Measurements from ENCODE around the gene ATRNL1.
"Not testable (repeated sequence)": the region's sequence is repeated elsewhere in the genome, so short reads cannot be mapped to it uniquely, and the experiment has no call there.

Gene ATRNL1

DNA sequence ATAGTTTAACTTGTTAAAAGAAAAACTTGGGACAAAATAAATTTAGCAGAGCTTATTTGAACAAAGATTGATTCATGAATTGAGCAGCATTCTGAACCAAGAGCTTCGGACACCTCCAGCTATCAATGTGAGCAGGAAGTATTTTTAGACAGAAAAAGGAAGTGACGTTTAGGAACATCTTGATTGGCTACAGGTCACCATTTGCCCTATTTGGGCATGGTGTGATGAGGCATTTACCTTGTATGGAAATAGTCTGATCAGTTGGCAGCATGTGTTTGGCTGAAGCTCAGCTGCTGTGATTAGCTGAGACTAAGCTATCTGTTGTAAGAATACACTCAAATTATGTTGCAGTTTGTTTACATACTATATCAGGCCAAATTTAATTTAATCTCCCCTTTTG is 185.1 kb downstream of the ATRNL1 start:
- H3K27me3 Mint-ChIP-seq, result no peaks in the 10 kb centered on the region
- H3K36me3 Mint-ChIP-seq (ENCODE audit: insufficient read depth), result no peaks in the 10 kb centered on the region
- H3K4me1 Mint-ChIP-seq, result no peaks in the 10 kb centered on the region
- H3K4me3 Mint-ChIP-seq, result no peak overlapping the region
- ATAC-seq (replicated peaks; ENCODE audit: extremely low read depth, poor library complexity, severe bottlenecking) (no peak), DNase-seq (ENCODE audit: low spot score in 2 of 2) (no peak)
- no peak overlapping the region for H3K27ac Mint-ChIP-seq (ENCODE audit: low read depth)
- peaks cover 7% of the 10 kb centered on the region for H3K9me3 Mint-ChIP-seq

DNA sequence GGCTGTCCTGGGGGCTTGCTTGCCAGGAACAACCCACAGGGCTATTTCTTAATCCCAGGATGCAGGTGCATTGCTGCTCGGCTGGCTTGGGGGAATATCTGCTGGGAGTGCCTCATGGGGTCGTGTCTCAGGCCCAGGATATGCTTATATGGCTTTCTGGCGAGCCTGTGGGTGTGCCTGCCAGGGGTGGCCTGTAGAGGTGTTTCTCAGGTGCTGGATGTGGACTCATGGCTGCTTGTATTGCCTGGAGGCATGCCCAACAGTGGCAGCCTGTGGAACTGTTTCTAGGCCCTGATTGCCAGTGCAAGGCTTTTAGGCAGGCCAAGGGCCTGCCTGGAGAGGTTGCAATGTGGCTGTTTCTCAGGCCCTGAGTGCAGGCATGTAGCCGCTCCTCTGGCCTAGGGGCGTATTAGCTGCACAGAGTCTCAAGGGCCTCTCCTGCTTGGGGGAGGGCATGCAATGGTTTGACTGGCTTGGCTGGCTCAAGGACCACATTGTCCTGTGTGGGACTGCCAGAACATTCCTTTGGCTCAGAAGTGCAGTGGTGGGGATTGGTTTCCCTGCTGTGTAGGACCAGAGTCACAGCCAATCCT is 202.1 kb downstream of the ATRNL1 start:
- Mint-ChIP-seq H3K4me1 (no peaks in the 10 kb centered on the region), H3K27me3 (no peaks in the 10 kb centered on the region), H3K4me3 (no peak overlapping the region), H3K36me3 (ENCODE audit: insufficient read depth) (no peaks in the 10 kb centered on the region), H3K9me3 (peaks cover 19% of the 10 kb centered on the region), H3K27ac (ENCODE audit: low read depth) (no peak overlapping the region)
- ATAC-seq (replicated peaks; ENCODE audit: extremely low read depth, poor library complexity, severe bottlenecking), result no peak
- DNase-seq (ENCODE audit: low spot score in 2 of 2), result no peak

DNA sequence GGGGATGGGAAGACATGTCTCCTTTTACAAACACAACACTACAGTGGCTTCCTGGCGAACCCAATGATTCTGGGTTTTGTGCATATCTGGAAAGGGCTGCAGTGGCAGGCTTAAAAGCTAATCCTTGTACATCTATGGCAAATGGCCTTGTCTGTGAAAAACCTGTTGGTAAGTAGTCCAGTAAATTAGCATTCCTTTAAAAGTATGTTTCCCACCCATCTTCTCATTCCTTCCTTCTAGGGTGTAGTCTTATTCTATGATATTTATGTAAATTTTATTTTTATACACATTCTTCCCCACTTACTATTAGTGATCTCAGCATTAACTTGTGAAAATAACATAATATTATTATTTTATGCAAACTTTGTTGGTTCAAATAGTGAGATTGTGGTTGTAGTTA is 206.9 kb downstream of the ATRNL1 start:
- Mint-ChIP-seq H3K27ac (ENCODE audit: low read depth) (no peak overlapping the region), H3K9me3 (peaks cover 5% of the 10 kb centered on the region), H3K36me3 (ENCODE audit: insufficient read depth) (no peaks in the 10 kb centered on the region), H3K4me1 (no peaks in the 10 kb centered on the region), H3K27me3 (no peaks in the 10 kb centered on the region), H3K4me3 (no peak overlapping the region)
- no peak for ATAC-seq (replicated peaks; ENCODE audit: extremely low read depth, poor library complexity, severe bottlenecking)
- DNase-seq (ENCODE audit: low spot score in 2 of 2), result no peak

DNA sequence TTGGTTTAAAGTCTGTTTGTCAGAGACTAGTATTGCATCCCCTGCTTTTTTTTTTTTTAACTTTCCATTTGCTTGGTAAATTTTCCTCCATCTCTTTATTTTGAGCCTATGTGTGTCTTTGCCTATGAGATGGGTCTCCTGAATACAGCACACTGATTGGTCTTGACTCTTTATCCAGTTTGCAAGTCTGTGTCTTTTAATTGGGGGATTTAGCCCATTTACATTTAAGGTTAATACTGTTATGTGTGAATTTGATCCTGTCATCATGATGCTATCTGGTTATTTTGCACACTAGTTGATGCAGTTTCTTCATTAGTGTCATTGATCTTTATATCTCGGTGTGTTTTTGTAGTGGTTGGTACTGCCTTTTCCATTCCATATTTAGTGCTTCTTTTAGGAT is 226.5 kb downstream of the ATRNL1 start:
- not testable (repeated sequence) for ATAC-seq (replicated peaks; ENCODE audit: extremely low read depth, poor library complexity, severe bottlenecking); H3K27ac Mint-ChIP-seq (ENCODE audit: low read depth); DNase-seq (ENCODE audit: low spot score in 2 of 2); H3K36me3 Mint-ChIP-seq (ENCODE audit: insufficient read depth); H3K4me1 Mint-ChIP-seq; H3K27me3 Mint-ChIP-seq; H3K4me3 Mint-ChIP-seq
- H3K9me3 Mint-ChIP-seq, result peaks cover 25% of the 10 kb centered on the region

DNA sequence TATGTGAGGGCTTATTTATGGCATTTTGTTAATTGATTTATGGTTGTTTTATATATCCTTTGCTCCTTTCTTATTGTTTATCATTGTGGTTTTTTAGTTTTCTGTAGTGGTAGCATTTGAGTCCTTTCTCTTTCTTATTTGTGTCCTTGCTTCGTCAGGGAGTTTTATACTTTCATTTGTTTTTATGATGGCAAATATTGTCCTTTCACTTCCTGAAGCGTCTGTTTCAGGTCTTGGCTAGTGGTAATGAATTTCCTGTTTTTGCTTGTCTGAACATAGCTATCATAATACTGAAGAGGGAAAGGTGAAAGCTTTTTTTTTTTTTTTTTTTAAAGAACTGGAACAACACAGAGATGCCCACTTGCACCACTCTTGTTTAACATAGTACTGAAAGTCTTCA is 228.2 kb downstream of the ATRNL1 start:
- Mint-ChIP-seq H3K4me3 (no peak overlapping the region), H3K4me1 (no peaks in the 10 kb centered on the region), H3K27ac (ENCODE audit: low read depth) (no peak overlapping the region), H3K36me3 (ENCODE audit: insufficient read depth) (no peaks in the 10 kb centered on the region), H3K27me3 (no peaks in the 10 kb centered on the region), H3K9me3 (peaks cover 21% of the 10 kb centered on the region)
- ATAC-seq (replicated peaks; ENCODE audit: extremely low read depth, poor library complexity, severe bottlenecking), result no peak
- no peak for DNase-seq (ENCODE audit: low spot score in 2 of 2)

DNA sequence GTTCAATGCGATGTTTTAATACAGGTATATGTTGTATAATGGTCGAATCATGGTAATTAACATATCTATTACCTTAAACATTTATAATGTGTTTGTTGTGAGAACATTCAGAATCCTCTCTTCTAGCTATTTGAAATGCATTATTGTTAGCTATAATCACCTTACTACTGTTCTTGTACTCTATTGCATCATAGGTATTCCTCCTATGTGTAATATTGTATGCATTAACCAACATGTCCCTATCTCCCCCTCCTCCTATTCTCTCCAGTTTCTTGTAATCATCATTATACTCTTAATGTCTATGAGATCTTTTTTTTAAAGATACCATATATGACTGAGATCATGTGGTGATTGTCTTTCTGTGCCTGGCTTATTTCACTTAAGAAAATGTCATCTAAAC is 235.2 kb downstream of the ATRNL1 start:
- H3K4me3 Mint-ChIP-seq, result no peak overlapping the region
- ATAC-seq (replicated peaks; ENCODE audit: extremely low read depth, poor library complexity, severe bottlenecking), result no peak
- no peaks in the 10 kb centered on the region for H3K4me1 Mint-ChIP-seq
- H3K9me3 Mint-ChIP-seq, result peaks cover 21% of the 10 kb centered on the region
- no peak for DNase-seq (ENCODE audit: low spot score in 2 of 2)
- no peaks in the 10 kb centered on the region for H3K36me3 Mint-ChIP-seq (ENCODE audit: insufficient read depth)
- H3K27me3 Mint-ChIP-seq, result no peaks in the 10 kb centered on the region
- H3K27ac Mint-ChIP-seq (ENCODE audit: low read depth), result no peak overlapping the region

DNA sequence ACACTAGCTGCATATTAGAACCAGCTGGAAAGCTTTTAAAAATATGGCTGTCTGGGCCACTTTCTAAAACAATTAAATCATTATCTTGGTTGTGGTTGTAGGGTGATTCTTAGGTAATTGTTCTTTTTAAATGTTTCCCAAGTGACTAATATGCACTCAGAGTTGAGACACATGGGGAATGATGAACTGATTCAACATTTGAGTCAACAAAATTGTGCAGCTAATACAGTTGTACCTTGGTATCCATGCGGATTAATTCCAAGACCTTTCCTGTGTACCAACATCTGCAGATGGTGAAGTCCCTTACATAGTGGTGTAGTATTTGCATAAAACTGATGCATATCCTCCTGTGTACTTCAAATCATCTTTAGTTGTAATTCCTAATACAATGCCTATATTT is 242.2 kb downstream of the ATRNL1 start:
- DNase-seq (ENCODE audit: low spot score in 2 of 2) (no peak), ATAC-seq (replicated peaks; ENCODE audit: extremely low read depth, poor library complexity, severe bottlenecking) (no peak)
- Mint-ChIP-seq H3K9me3 (peaks cover 24% of the 10 kb centered on the region), H3K27me3 (no peaks in the 10 kb centered on the region), H3K4me3 (no peak overlapping the region), H3K27ac (ENCODE audit: low read depth) (no peak overlapping the region), H3K36me3 (ENCODE audit: insufficient read depth) (no peaks in the 10 kb centered on the region), H3K4me1 (no peaks in the 10 kb centered on the region)

DNA sequence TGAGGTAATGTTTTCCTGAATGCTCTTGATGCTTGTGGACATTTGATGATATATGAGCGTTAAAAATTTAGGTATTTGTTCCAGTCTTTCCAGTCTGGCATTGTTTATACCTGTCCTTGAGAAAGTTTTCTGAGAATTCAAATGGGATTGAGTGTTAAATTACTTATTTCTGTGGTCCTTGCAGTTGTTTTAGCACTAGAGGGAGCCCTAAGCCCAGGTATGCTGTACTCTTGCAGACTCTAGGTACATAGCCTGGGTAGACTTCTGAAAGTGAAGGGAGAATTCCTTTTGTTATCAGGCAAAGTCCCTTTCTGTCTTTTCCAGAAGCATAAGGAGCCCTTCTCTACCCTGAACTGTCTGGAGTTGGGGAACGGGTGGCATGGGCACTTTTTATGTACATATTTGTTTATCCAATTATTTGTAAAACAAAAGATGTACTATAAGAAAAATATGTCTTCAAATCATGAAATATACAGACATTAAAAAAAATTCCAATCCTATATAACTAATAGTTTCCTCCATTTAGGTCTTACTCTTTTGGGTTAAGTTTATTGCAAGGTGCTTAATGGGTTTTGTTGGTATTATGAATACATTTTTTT is 262.1 kb downstream of the ATRNL1 start:
- Mint-ChIP-seq H3K4me3 (no peak overlapping the region), H3K27ac (ENCODE audit: low read depth) (no peak overlapping the region), H3K9me3 (peaks cover 5% of the 10 kb centered on the region), H3K4me1 (no peaks in the 10 kb centered on the region), H3K36me3 (ENCODE audit: insufficient read depth) (no peaks in the 10 kb centered on the region), H3K27me3 (no peaks in the 10 kb centered on the region)
- ATAC-seq (replicated peaks; ENCODE audit: extremely low read depth, poor library complexity, severe bottlenecking) (no peak), DNase-seq (ENCODE audit: low spot score in 2 of 2) (no peak)

DNA sequence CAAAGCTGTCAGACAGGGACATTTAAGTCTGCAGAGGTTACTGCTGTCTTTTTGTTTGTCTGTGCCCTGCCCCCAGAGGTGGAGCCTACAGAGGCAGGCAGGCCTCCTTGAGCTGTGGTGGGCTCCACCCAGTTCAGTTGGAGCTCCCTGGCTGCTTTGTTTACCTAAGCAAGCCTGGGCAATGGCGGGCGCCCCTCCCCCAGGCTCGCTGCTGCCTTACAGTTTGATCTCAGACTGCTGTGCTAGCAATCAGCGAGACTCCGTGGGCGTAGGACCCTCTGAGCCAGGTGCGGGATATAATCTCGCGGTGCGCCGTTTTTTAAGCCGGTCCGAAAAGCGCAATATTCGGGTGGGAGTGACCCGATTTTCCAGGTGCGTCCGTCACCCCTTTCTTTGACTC is 274.8 kb downstream of the ATRNL1 start:
- not testable (repeated sequence) for H3K4me1 Mint-ChIP-seq; H3K4me3 Mint-ChIP-seq; H3K27ac Mint-ChIP-seq (ENCODE audit: low read depth); H3K36me3 Mint-ChIP-seq (ENCODE audit: insufficient read depth); DNase-seq (ENCODE audit: low spot score in 2 of 2); H3K27me3 Mint-ChIP-seq; ATAC-seq (replicated peaks; ENCODE audit: extremely low read depth, poor library complexity, severe bottlenecking)
- peaks cover 18% of the 10 kb centered on the region for H3K9me3 Mint-ChIP-seq

DNA sequence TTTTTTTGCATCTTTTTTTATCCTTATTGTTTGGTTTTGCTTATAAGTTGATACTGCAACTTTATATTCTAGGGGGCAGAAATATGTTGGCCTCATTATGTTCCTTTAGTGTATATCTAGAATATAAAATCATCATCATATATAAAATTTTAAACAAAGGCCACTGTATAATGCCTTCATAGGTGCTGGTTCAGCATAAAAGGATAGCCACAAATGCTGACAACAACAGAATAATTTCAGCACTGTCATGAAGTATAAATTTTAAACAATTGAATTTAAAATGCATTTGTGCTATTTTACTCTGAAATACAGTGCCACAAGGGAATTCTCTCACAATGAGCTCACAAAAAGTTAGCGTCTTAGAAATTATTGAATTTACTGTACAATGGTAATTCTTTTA is 285.9 kb downstream of the ATRNL1 start:
- Mint-ChIP-seq H3K4me3 (no peak overlapping the region), H3K27me3 (no peaks in the 10 kb centered on the region), H3K4me1 (no peaks in the 10 kb centered on the region), H3K9me3 (peaks cover 17% of the 10 kb centered on the region), H3K27ac (ENCODE audit: low read depth) (no peak overlapping the region), H3K36me3 (ENCODE audit: insufficient read depth) (no peaks in the 10 kb centered on the region)
- ATAC-seq (replicated peaks; ENCODE audit: extremely low read depth, poor library complexity, severe bottlenecking) (no peak), DNase-seq (ENCODE audit: low spot score in 2 of 2) (no peak)

DNA sequence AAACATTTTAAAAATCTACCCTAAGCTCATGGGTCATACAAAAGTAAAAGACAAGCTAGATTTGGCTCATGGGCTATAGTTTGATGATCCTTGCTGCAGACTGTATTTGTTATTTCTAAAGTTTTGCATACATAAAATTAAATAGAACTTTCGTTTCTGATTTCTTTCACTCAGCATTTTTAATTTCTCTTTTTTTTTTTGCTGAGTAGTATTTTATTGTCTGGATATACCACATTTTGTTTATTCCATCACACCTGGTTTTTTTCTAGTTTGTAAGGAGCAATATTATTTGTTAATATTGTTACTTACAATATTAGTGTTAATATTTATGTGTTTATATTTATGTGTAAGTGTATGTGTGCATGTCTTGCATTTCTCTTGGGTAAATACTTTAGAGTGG is 291.5 kb downstream of the ATRNL1 start:
- Mint-ChIP-seq H3K36me3 (ENCODE audit: insufficient read depth) (no peaks in the 10 kb centered on the region), H3K4me3 (no peak overlapping the region), H3K27me3 (no peaks in the 10 kb centered on the region), H3K27ac (ENCODE audit: low read depth) (no peak overlapping the region), H3K9me3 (no peaks in the 10 kb centered on the region), H3K4me1 (no peaks in the 10 kb centered on the region)
- ATAC-seq (replicated peaks; ENCODE audit: extremely low read depth, poor library complexity, severe bottlenecking) (no peak), DNase-seq (ENCODE audit: low spot score in 2 of 2) (no peak)

DNA sequence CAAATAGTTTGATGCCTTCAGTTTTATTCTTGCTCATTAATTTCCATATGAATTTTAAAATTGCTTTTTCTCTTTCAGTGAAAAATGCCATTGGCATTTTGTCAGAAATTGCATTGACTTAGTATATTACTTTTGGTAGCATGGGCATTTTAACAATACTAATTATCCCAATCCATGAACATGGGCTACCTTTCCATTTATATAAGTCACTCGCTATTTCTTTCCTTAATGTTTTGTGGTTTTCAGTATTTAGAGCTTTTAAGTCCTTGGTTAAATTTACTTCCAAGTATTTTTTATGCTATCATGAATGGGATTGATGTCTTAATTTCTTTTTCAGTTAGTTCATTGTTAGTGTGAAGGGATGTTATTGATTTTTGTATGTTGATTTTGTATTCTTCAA is 297.4 kb downstream of the ATRNL1 start:
- no peaks in the 10 kb centered on the region for H3K27me3 Mint-ChIP-seq
- ATAC-seq (replicated peaks; ENCODE audit: extremely low read depth, poor library complexity, severe bottlenecking) (no peak), DNase-seq (ENCODE audit: low spot score in 2 of 2) (no peak)
- no peak overlapping the region for H3K27ac Mint-ChIP-seq (ENCODE audit: low read depth)
- no peak overlapping the region for H3K4me3 Mint-ChIP-seq
- H3K4me1 Mint-ChIP-seq, result no peaks in the 10 kb centered on the region
- no peaks in the 10 kb centered on the region for H3K36me3 Mint-ChIP-seq (ENCODE audit: insufficient read depth)
- peaks cover 7% of the 10 kb centered on the region for H3K9me3 Mint-ChIP-seq

DNA sequence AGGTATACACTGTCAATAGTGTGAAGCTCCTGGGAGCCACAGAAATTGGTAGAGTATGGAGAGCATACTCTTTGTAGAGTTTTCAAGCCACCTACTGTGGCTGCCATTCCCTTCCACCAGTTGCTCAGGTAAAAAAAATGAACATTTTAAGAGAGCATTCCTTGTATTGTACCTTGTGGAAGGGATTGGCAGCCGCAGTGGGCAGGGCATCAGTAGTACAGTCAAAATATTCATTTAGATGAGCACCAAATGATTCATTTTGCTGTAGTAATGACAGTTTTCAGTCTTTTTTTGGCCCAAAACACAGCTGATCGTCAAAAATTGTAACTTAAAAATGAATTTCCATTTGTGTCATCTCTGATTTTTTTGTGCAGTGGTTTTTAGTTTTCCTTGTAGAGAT is 304.9 kb downstream of the ATRNL1 start:
- H3K36me3 Mint-ChIP-seq (ENCODE audit: insufficient read depth), result no peaks in the 10 kb centered on the region
- H3K4me3 Mint-ChIP-seq, result no peak overlapping the region
- peaks cover 12% of the 10 kb centered on the region for H3K9me3 Mint-ChIP-seq
- H3K27ac Mint-ChIP-seq (ENCODE audit: low read depth), result no peak overlapping the region
- no peaks in the 10 kb centered on the region for H3K27me3 Mint-ChIP-seq
- no peak for DNase-seq (ENCODE audit: low spot score in 2 of 2)
- ATAC-seq (replicated peaks; ENCODE audit: extremely low read depth, poor library complexity, severe bottlenecking), result no peak
- H3K4me1 Mint-ChIP-seq, result no peaks in the 10 kb centered on the region

Data from central memory CD8-positive, alpha-beta T cell (primary cell).